HepG2 (cell line): ENCODE data around the gene OR52B2. TPM values are rescaled to one million over a fixed set of nuclear protein-coding genes. Genes with fewer than 3 reads are reported as not detected.

ENCODE experiments used
- ATAC-seq: fragments of 200-7000 bp; cut with Tn5 transposase; 3 replicates; pipeline ENCODE4 v1.9.1; 2020; ENCODE audit warnings: mild to moderate bottlenecking, moderate library complexity
- BruUV-seq: library from RNA; stranded (reverse); fragments of 400-500 nt; replicated peaks from 2 replicates; lab custom pipeline; 2021; lab: Mats Ljungman, UMichigan
- CTCF ChIA-PET: fragments of 300-600 bp; formaldehyde crosslinking; extraction: SDS; loops from one replicate; lab custom pipeline; 2021; ENCODE audit warnings: low total read pairs, inconsistent platforms, low intra/inter-chr PET ratio; lab: Yijun Ruan, JAX
- POLR2A ChIA-PET: fragments of 350-600 bp; sonication (Branson Sonifier 250); formaldehyde crosslinking; loops from one replicate; lab custom pipeline; 2020; ENCODE audit warnings: antibody characterized with exemption, inconsistent platforms; lab: Yijun Ruan, JAX
- DNase-seq: peaks from one replicate; pipeline ENCODE4 v3.0.0-alpha.2; 2015; ENCODE audit warnings: low spot score
- FAIRE-seq: peaks from 3 replicates; lab custom pipeline; 2011; peaks lifted over from hg19 to GRCh38; lab: Jason Lieb, UNC
- H2AFZ ChIP-seq: one replicate; pipeline ENCODE4 v1.6.1; 2011; ENCODE audit warnings: low read length, inconsistent platforms
- H3K27ac ChIP-seq: fragments of 300-600 bp; 3 replicates; pipeline ENCODE4 v1.8.0; 2011; ENCODE audit warnings: mixed run types, mild to moderate bottlenecking, mixed read lengths, low read length, inconsistent platforms; ENCODE audit not compliant: insufficient read depth; ENCODE audit errors: extremely low read length
- H3K27me3 ChIP-seq, 2 experiments: fragments of 200-600 bp in 1 of 2; 2 replicates in 1 of 2; 3 replicates in 1 of 2; pipeline versions ENCODE4 v1.6.0 to v1.8.0; 2011; ENCODE audit warnings: low read length in 2 of 2, mild to moderate bottlenecking in 2 of 2, moderate library complexity in 2 of 2, inconsistent platforms in 1 of 2; ENCODE audit not compliant: insufficient read depth in 2 of 2, control insufficient read depth in 1 of 2
- H3K36me3 ChIP-seq, 2 experiments: fragments of 200-600 bp in 1 of 2; replicated peaks in 1 of 2; 2 replicates in 1 of 2; 3 replicates in 1 of 2; pipeline versions ENCODE4 v1.5.1 to v1.8.0; 2011; ENCODE audit warnings: low read length in 2 of 2, inconsistent platforms in 1 of 2; ENCODE audit not compliant: insufficient read depth in 2 of 2, control insufficient read depth in 1 of 2
- H3K4me1 ChIP-seq: 2 replicates; pipeline ENCODE4 v1.5.1; 2012; ENCODE audit warnings: low read length, inconsistent platforms; ENCODE audit not compliant: insufficient read depth
- H3K4me2 ChIP-seq: 2 replicates; pipeline ENCODE4 v1.6.0; 2011; ENCODE audit warnings: low read depth, low read length, inconsistent platforms
- H3K4me3 ChIP-seq, 3 experiments: fragments of 200-600 bp in 1 of 3; sonication (generic), shearing (Covaris generic) in 1 of 3; replicated peaks in 1 of 3; 2 replicates each; pipeline ENCODE4 v1.5.1; 2011 to 2016; ENCODE audit warnings: low read length in 3 of 3, inconsistent platforms in 2 of 3, low read depth in 2 of 3, mild to moderate bottlenecking in 2 of 3, control low read depth in 1 of 3, mixed read lengths in 1 of 3; ENCODE audit not compliant: insufficient read depth in 1 of 3
- H3K79me2 ChIP-seq: one replicate; pipeline ENCODE4 v1.6.1; 2011; ENCODE audit warnings: low read length, inconsistent platforms; ENCODE audit not compliant: insufficient read depth
- H3K9ac ChIP-seq: 2 replicates; pipeline ENCODE4 v1.6.0; 2011; ENCODE audit warnings: mild to moderate bottlenecking, low read depth, low read length, inconsistent platforms; ENCODE audit not compliant: insufficient read depth
- H3K9me3 ChIP-seq: 2 replicates; pipeline ENCODE4 v1.5.1; 2012; ENCODE audit warnings: mild to moderate bottlenecking, low read length
- H4K20me1 ChIP-seq: 2 replicates; pipeline ENCODE4 v1.6.0; 2011; ENCODE audit warnings: inconsistent platforms, mild to moderate bottlenecking, low read length, moderate library complexity; ENCODE audit not compliant: insufficient read depth
- CENPBD1 ChIP-seq: sonication (generic); formaldehyde crosslinking; IDR thresholded peaks from 2 replicates; pipeline ENCODE4 v1.8.0; 2022; ENCODE audit warnings: missing genetic modification reagents, low read depth, mild to moderate bottlenecking, borderline replicate concordance
- KDM5A ChIP-seq: fragments of 200-600 bp; sonication (generic); IDR thresholded peaks from 2 replicates; pipeline ENCODE4 v1.7.0; 2018; ENCODE audit warnings: antibody characterized with exemption, mild to moderate bottlenecking, low read length, borderline replicate concordance
- KLF12 ChIP-seq: sonication (generic); formaldehyde crosslinking; IDR thresholded peaks from 2 replicates; pipeline ENCODE4 v1.4.0; 2020; ENCODE audit warnings: missing genetic modification reagents, borderline replicate concordance
- POLR2AphosphoS2 ChIP-seq: IDR thresholded peaks from 2 replicates; pipeline ENCODE4 v1.6.1; 2011; ENCODE audit warnings: low read depth, low read length, improper control_type of control experiment
- SSRP1 ChIP-seq: IDR thresholded peaks from 2 replicates; pipeline ENCODE4 v1.6.1; 2016; ENCODE audit warnings: control low read depth
- THAP8 ChIP-seq: sonication (generic); formaldehyde crosslinking; IDR thresholded peaks from 2 replicates; pipeline ENCODE4 v1.5.1; 2020; ENCODE audit warnings: missing genetic modification reagents, mild to moderate bottlenecking, borderline replicate concordance
- TRIM22 ChIP-seq: fragments of 450-650 bp; IDR thresholded peaks from 2 replicates; pipeline ENCODE4 v1.6.1; 2017
- ZNF569 ChIP-seq: sonication (generic); formaldehyde crosslinking; IDR thresholded peaks from 2 replicates; pipeline ENCODE4 v1.5.0; 2020; ENCODE audit warnings: mild to moderate bottlenecking, missing genetic modification reagents, moderate library complexity, borderline replicate concordance
- WGBS: methylation state at CpG from one replicate; pipeline ENCODE4 v1.1.6; 2017; ENCODE audit warnings: low lambda C conversion rate; 5-methylcytosine and 5-hydroxymethylcytosine counted together
- in situ Hi-C: cut with HindIII; loops from 2 replicates; pipeline ENCODE4 v1.10.0; 2017; ENCODE audit warnings: low pct_unique_long_range_greater_than_20kb; ENCODE audit not compliant: extremely low pct_ligation_motif_present
- intact Hi-C: fragments of 100-400 bp; cut with micrococcal nuclease; formaldehyde crosslinking; loops from one replicate; pipeline ENCODE4 v1.10.0; 2022; ENCODE audit not compliant: unreplicated experiment
- polyA plus RNA-seq, 8 experiments: library from polyadenylated mRNA; depleted of rRNA in 3 of 8; stranded (reverse) in 7 of 8; unstranded in 1 of 8; fragments of >200 nt; fragmentation: Illumina TruSeq in 4 of 8; extraction: Trizol in 4 of 8; gene quantifications; 2 replicates each; pipeline versions ENCODE4 v1.2.1 to v1.2.3, GENCODE V29; 2011 to 2016; ENCODE audit warnings: low read depth in 4 of 8, missing spikeins in 1 of 8, mixed read lengths in 1 of 8; ENCODE audit not compliant: insufficient read depth in 1 of 8
- total RNA-seq, 5 experiments: library from RNA; depleted of rRNA; stranded (reverse); fragments of >200 nt; fragmentation: Illumina TruSeq; extraction: Trizol; gene quantifications; 2 replicates each; pipeline ENCODE4 v1.2.3, GENCODE V29; 2016; ENCODE audit warnings: low read depth in 1 of 5

Gene OR52B2
- total and polyA plus RNA-seq, 2 of the 13 experiments (the other 11 are each of a cell fraction or from before 2014, with no cell fraction given), result not detected

- FAIRE-seq (no peak), DNase-seq (no peak), ATAC-seq (no peak)
- in situ Hi-C loops (no loop called here), intact Hi-C loops (no loop called here)
- POLR2A ChIA-PET, result no interaction called here
- 0 out of 5 replicates have a peak, but pooled peaks cover 0 to 9% of the 10 kb centered on the region in 2 experiments for H3K36me3 ChIP-seq
- no peaks in the 10 kb centered on the region for H3K27me3 ChIP-seq
- H4K20me1 ChIP-seq, result no peaks in the 10 kb centered on the region
- no peak within 1 kb of the TSS for H3K27ac ChIP-seq
- H3K9me3 ChIP-seq, result no peaks in the 10 kb centered on the region
- no peaks in the 10 kb centered on the region for H3K79me2 ChIP-seq
- BruUV-seq, result no TSS peak
- no peaks in the 10 kb centered on the region for H3K4me1 ChIP-seq
- CTCF ChIA-PET, result no interaction called here
- no peak within 1 kb of the TSS for H3K9ac ChIP-seq
- no peak within 1 kb of the TSS for H2AFZ ChIP-seq
- no peak for TF ChIP-seq SSRP1
- no peak for TF ChIP-seq KLF12 (CRISPR knock-in tag)
- no peak for TF ChIP-seq POLR2AphosphoS2
- TF ChIP-seq THAP8, result no peak
- no peak for TF ChIP-seq CENPBD1 (CRISPR knock-in tag)
- TF ChIP-seq ZNF569 (CRISPR knock-in tag), result no peak
- no peak for TF ChIP-seq KDM5A
- no peak for TF ChIP-seq TRIM22
- 95% methylated on average over 1 of the region's 1 CpG for WGBS
- H3K4me2 ChIP-seq, result no peak within 1 kb of the TSS
- H3K4me3 ChIP-seq, result no peak within 1 kb of the TSS
Observed at GRCh38 chr11:6205366-6205765, 35.2 kb upstream of the OR52B2 start, which contains the start of gene C11orf42. Gene C11orf42, plus strand, starts transcription at chr11:6205557. Its CDS starts 59 bp downstream, at chr11:6205616.
